Osteoblast (primary cell): ENCODE measurements around the gene NDUFA5. TPM values are rescaled to one million over a fixed set of nuclear protein-coding genes. Genes with fewer than 3 reads are reported as not detected.

Source experiments
- DNase-seq: peaks from one replicate; pipeline ENCODE4 v3.0.0; 2011; ENCODE audit warnings: low spot score, mixed read lengths; ENCODE audit not compliant: insufficient read length; ENCODE audit errors: missing footprints
- H2AFZ ChIP-seq: 2 replicates; pipeline ENCODE4 v1.6.0; 2011; ENCODE audit warnings: mild to moderate bottlenecking, low read length
- H3K27ac ChIP-seq: 2 replicates; pipeline ENCODE4 v1.5.1; 2011; ENCODE audit warnings: mild to moderate bottlenecking, low read depth, low read length, moderate library complexity
- H3K27me3 ChIP-seq: 2 replicates; pipeline ENCODE4 v1.6.0; 2012; ENCODE audit warnings: mild to moderate bottlenecking, control low read depth, inconsistent platforms, low read length, moderate library complexity; ENCODE audit not compliant: insufficient read depth
- H3K36me3 ChIP-seq: 2 replicates; pipeline ENCODE4 v1.5.1; 2011; ENCODE audit warnings: mild to moderate bottlenecking, low read length, control low read depth, moderate library complexity; ENCODE audit not compliant: insufficient read depth
- H3K4me1 ChIP-seq: 2 replicates; pipeline ENCODE4 v1.5.1; 2011; ENCODE audit warnings: mild to moderate bottlenecking, low read length, control low read depth, moderate library complexity; ENCODE audit not compliant: insufficient read depth
- H3K4me2 ChIP-seq: 2 replicates; pipeline ENCODE4 v1.6.0; 2011; ENCODE audit warnings: mild to moderate bottlenecking, low read length; ENCODE audit not compliant: insufficient read depth
- H3K4me3 ChIP-seq: fragments of 200-600 bp; sonication (generic); 3 replicates; pipeline ENCODE4 v1.5.1; 2012; ENCODE audit warnings: mild to moderate bottlenecking, low read length, inconsistent platforms; ENCODE audit not compliant: insufficient read depth
- H3K79me2 ChIP-seq: 2 replicates; pipeline ENCODE4 v1.6.0; 2012; ENCODE audit warnings: mild to moderate bottlenecking, low read length, control low read depth, inconsistent platforms; ENCODE audit not compliant: insufficient read depth
- H3K9me3 ChIP-seq: 2 replicates; pipeline ENCODE4 v1.5.1; 2011; ENCODE audit warnings: low read depth, low read length, control low read depth
- H4K20me1 ChIP-seq: 2 replicates; pipeline ENCODE4 v1.6.0; 2012; ENCODE audit warnings: mild to moderate bottlenecking, low read length, control low read depth; ENCODE audit not compliant: insufficient read depth
- CTCF ChIP-seq: IDR thresholded peaks from 2 replicates; pipeline ENCODE4 v1.5.1; 2011; ENCODE audit warnings: mild to moderate bottlenecking, low read depth, low read length, moderate library complexity; ENCODE audit errors: extremely low read depth
- total RNA-seq: library from RNA; depleted of rRNA; stranded (reverse); fragments of >200 nt; gene quantifications from 2 replicates; pipeline ENCODE4 v1.2.3, GENCODE V29; 2012

The NDUFA5 gene
- total RNA-seq, 1 donor, result 25.7 TPM

- Histone ChIP-seq H2AFZ (peak overlapping the region; percentile 96), H3K9me3 (no peaks in the 10 kb centered on the region), H3K79me2 (peaks cover 33% of the 10 kb centered on the region), H3K27me3 (no peaks in the 10 kb centered on the region), H3K4me2 (peak overlapping the region; percentile 85), H3K36me3 (peaks cover 7% of the 10 kb centered on the region), H3K4me3 (peak overlapping the region; percentile 76), H4K20me1 (peaks cover 3% of the 10 kb centered on the region), H3K27ac (peak overlapping the region; percentile 71), H3K4me1 (peaks cover 12% of the 10 kb centered on the region)
- no peak for TF ChIP-seq CTCF
- DNase-seq, result no peak
These were observed 764 bp upstream of the NDUFA5 start for GRCh38 chr7:123558289-123558874.

- no peak for TF ChIP-seq CTCF
- Histone ChIP-seq H3K79me2 (peaks cover 40% of the 10 kb centered on the region), H4K20me1 (peaks cover 3% of the 10 kb centered on the region), H3K27ac (peak overlapping the region; percentile 71), H3K4me2 (peak overlapping the region; percentile 85), H2AFZ (peak overlapping the region; percentile 81), H3K36me3 (peaks cover 7% of the 10 kb centered on the region), H3K27me3 (no peaks in the 10 kb centered on the region), H3K9me3 (no peaks in the 10 kb centered on the region), H3K4me1 (peaks cover 12% of the 10 kb centered on the region), H3K4me3 (peak overlapping the region; percentile 76)
- DNase-seq, result no peak
These were observed 611 bp downstream of the NDUFA5 start for GRCh38 chr7:123557016-123557397.

- Histone ChIP-seq H3K79me2 (peaks cover 40% of the 10 kb centered on the region), H3K27me3 (no peaks in the 10 kb centered on the region), H3K4me3 (no peak overlapping the region), H4K20me1 (peaks cover 5% of the 10 kb centered on the region), H3K36me3 (peaks cover 7% of the 10 kb centered on the region), H3K9me3 (no peaks in the 10 kb centered on the region), H3K4me1 (peaks cover 12% of the 10 kb centered on the region), H2AFZ (no peak overlapping the region), H3K4me2 (no peak overlapping the region), H3K27ac (no peak overlapping the region)
- no peak for TF ChIP-seq CTCF
- DNase-seq, result no peak
These were observed 2.1 kb downstream of the NDUFA5 start for GRCh38 chr7:123555484-123555883.

DNA sequence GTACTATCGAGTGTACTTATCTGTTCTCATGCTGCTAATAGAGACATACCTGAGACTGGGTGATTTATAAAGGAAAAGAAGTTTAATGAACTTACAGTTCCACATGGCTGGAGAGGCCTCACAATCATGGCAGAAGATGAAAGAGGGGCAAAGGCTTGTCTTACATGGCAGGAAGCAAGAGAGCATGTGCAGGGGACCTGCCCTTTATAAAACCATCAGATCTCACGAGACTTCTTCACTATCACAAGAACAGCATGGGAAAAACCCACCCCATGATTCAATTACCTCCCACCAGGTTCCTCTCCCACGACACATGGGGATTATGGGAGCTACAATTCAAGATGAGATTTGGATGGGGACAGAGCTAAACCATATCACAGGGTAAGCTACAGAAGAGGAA is 4.5 kb downstream of the NDUFA5 start:
- Histone ChIP-seq H3K27ac (no peak overlapping the region), H3K4me1 (peaks cover 7% of the 10 kb centered on the region), H3K79me2 (peaks cover 40% of the 10 kb centered on the region), H3K27me3 (no peaks in the 10 kb centered on the region), H2AFZ (no peak overlapping the region), H3K9me3 (no peaks in the 10 kb centered on the region), H3K4me2 (no peak overlapping the region), H3K36me3 (peaks cover 10% of the 10 kb centered on the region), H3K4me3 (no peak overlapping the region), H4K20me1 (peaks cover 5% of the 10 kb centered on the region)
- no peak for DNase-seq
- no peak for TF ChIP-seq CTCF
